ENCODE data around the gene SNAI1. TPM values are rescaled to one million over a fixed set of nuclear protein-coding genes. Genes with fewer than 3 reads are reported as not detected.

SNAI1 gene
- total and polyA plus RNA-seq, 12 donors: 0.59 to 7.6 (median 2.7) TPM

DNA sequence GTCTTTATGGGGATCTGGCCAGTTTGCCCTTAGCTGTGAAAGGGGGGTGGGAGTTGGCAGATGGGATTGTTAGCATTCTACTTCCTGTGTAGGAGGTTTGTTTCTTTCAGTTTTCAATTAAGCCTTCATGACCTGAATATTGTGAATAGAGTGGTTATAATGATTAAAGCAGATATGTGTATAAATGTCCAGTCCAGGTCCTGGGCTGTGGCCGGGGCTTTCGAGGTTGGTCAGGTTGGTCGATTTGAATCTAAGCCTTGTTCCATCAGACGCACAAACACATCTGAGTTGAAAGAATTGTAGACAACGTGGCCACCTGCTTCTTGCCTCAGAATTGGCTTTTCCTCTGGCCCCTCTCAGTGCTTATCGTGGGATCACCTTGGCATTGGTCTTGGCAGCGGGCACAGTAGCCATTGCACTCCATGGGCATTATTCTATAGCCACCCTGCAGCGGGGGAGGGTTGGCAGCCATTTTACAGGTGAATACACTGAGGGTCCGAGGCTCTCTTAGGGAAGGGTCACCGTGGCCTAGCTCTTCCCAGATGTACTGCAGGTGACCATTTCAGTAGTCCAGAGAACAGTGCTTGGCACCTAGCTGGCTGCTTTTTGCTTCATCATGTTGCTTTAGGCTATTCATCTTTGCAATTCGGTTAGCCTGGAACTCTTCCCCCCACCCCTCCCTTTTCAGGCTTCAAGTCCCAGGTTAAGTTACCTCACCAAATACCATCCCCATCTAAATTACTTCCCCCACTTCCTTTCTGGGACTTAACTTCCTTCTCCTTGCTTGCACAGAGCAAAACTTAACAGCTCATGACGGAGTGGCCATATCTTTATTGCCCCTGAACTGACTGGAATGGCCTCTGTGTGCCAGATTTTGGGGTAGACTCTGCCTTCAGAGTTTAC is 45.5 kb upstream of the SNAI1 start:
- no peaks in the 10 kb centered on the region for H3K9me3 ChIP-seq
- 21 to 23% methylated on average over 12 of the region's 12 CpGs for WGBS, 2 donors
- ATAC-seq (peak in 3 of 8 donors; percentile 2 to 6 (median 2)), DNase-seq (no peak)
- peaks cover 5 to 63% (median 30%) of the 10 kb centered on the region in 9 donors for H3K4me1 ChIP-seq
- peak overlapping the region; percentile 83 to 97 (median 94) for H3K27ac ChIP-seq
- TF ChIP-seq, protein P1, sequence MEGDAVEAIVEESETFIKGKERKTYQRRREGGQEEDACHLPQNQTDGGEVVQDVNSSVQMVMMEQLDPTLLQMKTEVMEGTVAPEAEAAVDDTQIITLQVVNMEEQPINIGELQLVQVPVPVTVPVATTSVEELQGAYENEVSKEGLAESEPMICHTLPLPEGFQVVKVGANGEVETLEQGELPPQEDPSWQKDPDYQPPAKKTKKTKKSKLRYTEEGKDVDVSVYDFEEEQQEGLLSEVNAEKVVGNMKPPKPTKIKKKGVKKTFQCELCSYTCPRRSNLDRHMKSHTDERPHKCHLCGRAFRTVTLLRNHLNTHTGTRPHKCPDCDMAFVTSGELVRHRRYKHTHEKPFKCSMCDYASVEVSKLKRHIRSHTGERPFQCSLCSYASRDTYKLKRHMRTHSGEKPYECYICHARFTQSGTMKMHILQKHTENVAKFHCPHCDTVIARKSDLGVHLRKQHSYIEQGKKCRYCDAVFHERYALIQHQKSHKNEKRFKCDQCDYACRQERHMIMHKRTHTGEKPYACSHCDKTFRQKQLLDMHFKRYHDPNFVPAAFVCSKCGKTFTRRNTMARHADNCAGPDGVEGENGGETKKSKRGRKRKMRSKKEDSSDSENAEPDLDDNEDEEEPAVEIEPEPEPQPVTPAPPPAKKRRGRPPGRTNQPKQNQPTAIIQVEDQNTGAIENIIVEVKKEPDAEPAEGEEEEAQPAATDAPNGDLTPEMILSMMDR (IDR thresholded peaks at IDR 0.05): no peak
- H3K4me3 ChIP-seq: peak overlapping the region; percentile 86 to 100 (median 94)
- H3K27me3 ChIP-seq: no peaks in the 10 kb centered on the region
- peaks cover 0 to 36% (median 8%) of the 10 kb centered on the region in 9 donors for H3K36me3 ChIP-seq
- intact Hi-C loops (cut with DNase I): no loop called here

DNA sequence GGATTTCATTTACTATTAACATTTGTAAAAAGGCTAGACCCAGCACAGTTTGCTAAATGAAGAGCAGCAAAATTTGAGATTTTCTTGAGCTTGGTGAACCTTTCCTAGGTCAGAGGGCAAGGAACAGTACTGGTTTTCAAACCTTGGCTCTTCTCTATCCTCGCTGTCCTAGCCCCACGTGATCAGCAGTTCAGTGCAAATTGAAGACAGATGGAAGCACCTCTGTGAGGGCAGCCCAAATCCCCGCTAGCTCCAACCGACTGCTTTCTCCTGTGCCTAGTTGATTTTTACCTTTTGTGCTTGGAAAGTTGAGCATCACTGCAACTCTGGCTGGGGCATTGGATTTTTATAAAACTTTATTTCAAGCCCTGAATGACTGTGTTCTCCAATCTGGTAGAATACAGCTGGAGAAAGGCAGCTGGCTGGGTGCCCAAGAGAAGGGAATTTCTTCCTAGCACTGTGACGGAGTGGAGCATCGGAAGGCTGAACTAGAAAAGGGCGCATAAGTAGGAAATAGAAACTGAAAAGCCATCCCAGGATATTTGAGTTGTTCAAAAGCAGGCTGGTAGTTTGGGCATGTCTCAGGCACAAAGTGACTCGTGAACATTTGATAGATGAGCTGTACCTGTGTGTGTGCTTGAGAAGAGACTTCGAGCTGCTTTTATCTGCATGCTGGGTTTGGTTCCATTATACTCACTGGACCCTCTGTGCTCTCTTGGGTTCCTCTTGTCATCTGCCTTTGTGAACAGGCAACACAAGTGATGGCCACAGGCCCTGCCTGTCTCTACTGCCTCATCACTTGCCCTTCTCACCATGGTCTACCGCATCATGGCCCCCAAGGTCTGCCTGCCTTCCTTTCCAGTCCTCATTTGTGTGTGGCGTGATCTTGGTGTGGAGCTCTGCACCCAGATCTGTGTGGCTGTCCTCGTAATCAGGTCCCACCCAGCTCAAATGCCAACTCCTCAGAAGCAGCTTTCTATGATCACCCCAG is 44.3 kb upstream of the SNAI1 start:
- DNase-seq: peak; percentile 51 to 71
- intact Hi-C loops (cut with DNase I): no loop called here
- Histone ChIP-seq H3K36me3 (peaks cover 0 to 48% (median 12%) of the 10 kb centered on the region in 9 donors), H3K4me1 (peaks cover 5 to 63% (median 30%) of the 10 kb centered on the region in 9 donors), H3K4me3 (peak overlapping the region in 6 of 10 donors; percentile 86 to 98 (median 92)), H3K27me3 (no peaks in the 10 kb centered on the region), H3K27ac (peak overlapping the region in 5 of 10 donors; percentile 22 to 97 (median 94)), H3K9me3 (no peaks in the 10 kb centered on the region)
- WGBS, 2 donors: 50 to 60% methylated on average over 12 of the region's 12 CpGs
- TF ChIP-seq, protein P1 (IDR thresholded peaks at IDR 0.05): no peak
- ATAC-seq: peak in 1 of 8 donors; percentile 24

DNA sequence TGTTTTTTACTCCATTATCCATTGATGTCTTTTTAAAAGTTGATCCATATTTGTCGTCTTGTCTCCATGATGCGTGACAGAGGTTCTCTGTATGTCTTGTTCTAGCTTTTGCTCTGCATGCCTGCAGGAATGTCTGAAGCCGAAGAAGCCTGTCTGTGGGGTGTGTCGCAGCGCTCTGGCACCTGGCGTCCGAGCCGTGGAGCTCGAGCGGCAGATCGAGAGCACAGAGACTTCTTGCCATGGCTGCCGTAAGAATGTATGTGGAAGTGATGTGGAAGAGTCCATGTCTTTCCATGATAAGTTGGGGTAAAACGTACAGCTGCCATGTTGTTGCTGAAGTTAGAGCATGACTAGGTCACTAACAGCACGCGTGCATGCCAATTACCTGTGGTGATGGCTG is 41.3 kb upstream of the SNAI1 start:
- no peak for DNase-seq
- Histone ChIP-seq H3K27ac (no peak overlapping the region), H3K4me1 (peaks cover 5 to 65% (median 31%) of the 10 kb centered on the region in 9 donors), H3K36me3 (peaks cover 0 to 77% (median 36%) of the 10 kb centered on the region in 9 donors), H3K4me3 (no peak overlapping the region), H3K9me3 (no peaks in the 10 kb centered on the region), H3K27me3 (no peaks in the 10 kb centered on the region)
- TF ChIP-seq, protein P1 (IDR thresholded peaks at IDR 0.05): no peak
- intact Hi-C loops (cut with DNase I): no loop called here
- ATAC-seq: no peak
- WGBS, 2 donors: 93 to 96% methylated on average over 15 of the region's 15 CpGs

DNA sequence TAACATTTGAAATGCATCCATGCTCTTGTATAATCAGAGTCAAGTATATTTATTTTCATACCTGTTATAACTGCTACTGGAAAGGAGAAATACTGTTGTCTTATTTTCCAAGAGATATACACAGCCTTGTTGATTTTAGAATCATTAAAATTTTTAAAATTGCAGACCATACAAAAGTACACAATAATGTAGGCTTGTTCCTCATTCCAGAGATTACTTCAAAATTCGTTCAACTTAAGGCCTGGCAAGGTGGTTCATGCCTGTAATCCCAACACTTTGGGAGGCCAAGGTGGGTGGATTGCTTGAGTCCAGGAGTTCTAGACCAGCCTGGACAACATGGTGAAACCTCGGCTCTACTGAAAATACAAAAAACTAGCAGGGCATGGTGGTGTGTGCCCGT is 40.5 kb upstream of the SNAI1 start:
- Histone ChIP-seq H3K27ac (no peak overlapping the region), H3K4me3 (no peak overlapping the region), H3K4me1 (peaks cover 5 to 61% (median 26%) of the 10 kb centered on the region in 9 donors), H3K36me3 (peaks cover 0 to 86% (median 45%) of the 10 kb centered on the region in 9 donors), H3K9me3 (no peaks in the 10 kb centered on the region), H3K27me3 (no peaks in the 10 kb centered on the region)
- DNase-seq (no peak), ATAC-seq (no peak)
- TF ChIP-seq, protein P1 (IDR thresholded peaks at IDR 0.05): no peak
- 80 to 82% methylated on average over 3 of the region's 3 CpGs for WGBS, 2 donors
- intact Hi-C loops (cut with DNase I): no loop called here
